GM10266 (cell line): ENCODE data around the gene MAMDC2.

Experiments used
- DNase-seq: peaks from one replicate; pipeline ENCODE4 v3.0.0; 2012; ENCODE audit errors: extremely low spot score
- CTCF ChIP-seq: IDR thresholded peaks from 2 replicates; pipeline ENCODE4 v1.5.1; 2012; ENCODE audit warnings: mild to moderate bottlenecking, low read depth; ENCODE audit not compliant: control insufficient read depth, insufficient read depth; ENCODE audit errors: missing control alignments

Gene MAMDC2

DNA sequence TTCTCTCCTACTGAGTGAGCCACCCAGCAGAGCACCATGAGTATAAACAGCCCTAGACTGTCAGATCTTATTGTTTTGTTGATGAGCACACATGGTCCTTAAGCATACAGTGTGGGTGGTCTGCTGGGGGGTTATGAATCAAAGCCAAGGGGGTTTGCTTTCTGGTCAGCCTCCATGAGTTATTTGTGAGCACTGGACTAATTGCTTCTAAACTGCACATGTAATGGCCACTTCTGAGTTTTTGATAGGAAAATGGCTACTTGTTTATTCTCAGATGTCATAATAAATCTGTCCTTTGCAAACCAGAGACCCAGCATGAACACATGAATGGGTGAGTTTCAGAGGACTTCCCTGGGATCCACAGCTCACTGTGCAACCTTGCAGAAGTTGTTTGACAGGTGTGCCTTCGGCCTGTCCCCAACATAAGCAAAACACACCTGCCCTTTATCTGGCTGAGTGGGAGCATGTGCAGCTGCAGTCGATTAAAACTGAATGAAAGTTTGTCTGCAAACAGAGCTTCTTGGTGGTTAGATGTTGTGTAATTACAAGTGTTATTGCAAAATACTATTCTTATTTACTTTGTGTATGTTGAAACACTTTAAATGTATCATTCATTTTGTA is 35.9 kb downstream of the MAMDC2 start:
- TF ChIP-seq CTCF: no peak
- DNase-seq: no peak

DNA sequence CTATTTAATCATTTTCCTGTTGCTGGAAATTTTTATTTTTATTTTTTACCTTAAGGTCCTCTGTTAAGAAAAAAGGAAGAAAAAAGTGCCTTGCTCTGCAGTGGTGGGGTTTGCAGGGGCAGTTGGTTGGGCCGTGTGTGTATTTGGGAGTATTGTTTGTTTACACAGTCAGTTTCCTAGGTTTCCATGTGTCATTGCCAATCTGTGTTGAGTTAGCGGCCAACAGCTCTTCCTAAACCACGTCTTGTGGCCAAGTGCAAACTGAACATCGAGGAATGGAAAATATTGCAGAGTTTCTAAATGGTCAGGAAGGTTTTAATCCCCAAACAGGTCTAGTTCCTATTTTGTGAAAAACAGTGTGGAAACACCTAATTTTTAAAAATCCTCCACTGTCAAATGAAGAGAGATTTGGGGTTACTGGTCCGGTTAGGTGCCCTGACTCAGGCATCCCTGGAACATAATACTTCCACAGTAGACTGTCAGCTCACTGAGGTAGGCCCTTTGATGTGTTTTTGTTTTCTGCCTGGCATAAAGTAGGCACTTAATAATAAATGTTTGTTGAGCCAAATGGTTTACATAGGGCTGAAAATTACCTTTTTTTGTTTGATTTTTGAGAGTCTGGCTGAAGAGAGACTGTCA is 37.0 kb downstream of the MAMDC2 start:
- DNase-seq: no peak
- no peak for TF ChIP-seq CTCF

- no peak for DNase-seq
- no peak for TF ChIP-seq CTCF
Measured at GRCh38 chr9:70081120-70081495, 37.5 kb downstream of the MAMDC2 start.

GRCh38 chr9:70083429-70083828 is 39.8 kb downstream of the MAMDC2 start:
- DNase-seq: no peak
- TF ChIP-seq CTCF: no peak

- no peak for TF ChIP-seq CTCF
- no peak for DNase-seq
Measured at GRCh38 chr9:70085241-70085640, 41.6 kb downstream of the MAMDC2 start.

GRCh38 chr9:70091103-70091502 is 47.5 kb downstream of the MAMDC2 start:
- no peak for TF ChIP-seq CTCF
- DNase-seq: no peak

GRCh38 chr9:70091572-70091971 is 47.9 kb downstream of the MAMDC2 start:
- TF ChIP-seq CTCF: no peak
- no peak for DNase-seq
